Panc1 (cell line): ENCODE measurements around the gene LAMP2. TPM values are rescaled to one million over a fixed set of nuclear protein-coding genes. Genes with fewer than 3 reads are reported as not detected.

Source experiments
- ATAC-seq: fragments of 200-7000 bp; cut with Tn5 transposase; 2 replicates; pipeline ENCODE4 v1.9.1; 2020; ENCODE audit warnings: mild to moderate bottlenecking, moderate library complexity
- BruUV-seq: library from RNA; stranded (reverse); fragments of 400-500 nt; replicated peaks from 2 replicates; lab custom pipeline; 2021; lab: Mats Ljungman, UMichigan
- CTCF ChIA-PET: fragments of 300-600 bp; sonication (Branson Sonifier 250); formaldehyde crosslinking; loops from one replicate; lab custom pipeline; 2022; ENCODE audit warnings: antibody characterized with exemption; lab: Charles Lee
- POLR2A ChIA-PET: fragments of 300-600 bp; sonication (Branson Sonifier 250); formaldehyde crosslinking; loops from one replicate; lab custom pipeline; 2022; ENCODE audit warnings: antibody characterized with exemption; lab: Charles Lee
- DNase-seq: peaks from one replicate; pipeline ENCODE4 v3.0.0-alpha.2; 2010; ENCODE audit warnings: low read depth, low spot score
- H3K27ac ChIP-seq: 2 replicates; pipeline ENCODE4 v1.5.1; 2011; ENCODE audit warnings: mild to moderate bottlenecking, low read length, inconsistent platforms
- H3K27me3 ChIP-seq: fragments of 200-500 bp; sonication (Bioruptor generic); 2 replicates; pipeline ENCODE4 v1.6.0; 2014; ENCODE audit warnings: low read length, inconsistent platforms; ENCODE audit not compliant: control insufficient read depth, insufficient read depth
- H3K36me3 ChIP-seq: fragments of 200-500 bp; sonication (Bioruptor generic); 2 replicates; pipeline ENCODE4 v1.5.1; 2014; ENCODE audit warnings: inconsistent platforms, mild to moderate bottlenecking, low read length, moderate library complexity; ENCODE audit not compliant: control insufficient read depth, insufficient read depth
- H3K4me1 ChIP-seq: 2 replicates; pipeline ENCODE4 v1.5.1; 2011; ENCODE audit warnings: inconsistent platforms, mild to moderate bottlenecking, low read length, moderate library complexity; ENCODE audit not compliant: control insufficient read depth, insufficient read depth
- H3K4me3 ChIP-seq, 2 experiments: 2 replicates each; pipeline ENCODE4 v1.5.1; 2011 to 2012; ENCODE audit warnings: low read depth in 2 of 2, low read length in 2 of 2, mild to moderate bottlenecking in 2 of 2, inconsistent platforms in 1 of 2, moderate library complexity in 1 of 2
- H3K9me3 ChIP-seq: fragments of 200-500 bp; sonication (Bioruptor generic); 2 replicates; pipeline ENCODE4 v1.5.1; 2014; ENCODE audit warnings: low read depth, mild to moderate bottlenecking, inconsistent platforms, low read length, moderate library complexity; ENCODE audit not compliant: control insufficient read depth, insufficient read depth
- POLR2AphosphoS5 ChIP-seq: IDR thresholded peaks from 2 replicates; pipeline ENCODE4 v1.6.1; 2012; ENCODE audit warnings: mild to moderate bottlenecking, low read depth, low read length, moderate library complexity
- REST ChIP-seq, 2 experiments: IDR thresholded peaks; 2 replicates each; pipeline ENCODE4 v1.6.1; 2011 to 2012; ENCODE audit warnings: low read depth in 2 of 2, control low read depth in 1 of 2, low read length in 1 of 2, mild to moderate bottlenecking in 1 of 2, moderate library complexity in 1 of 2; ENCODE audit not compliant: insufficient read depth in 1 of 2
- SIN3A ChIP-seq: IDR thresholded peaks from 2 replicates; pipeline ENCODE4 v1.6.1; 2012; ENCODE audit warnings: low read depth, mild to moderate bottlenecking, low read length, moderate library complexity, borderline replicate concordance; ENCODE audit not compliant: insufficient read depth
- TCF7L2 ChIP-seq: IDR thresholded peaks from 2 replicates; pipeline ENCODE4 v1.6.1; 2011; ENCODE audit warnings: mild to moderate bottlenecking, low read depth, low read length, inconsistent platforms
- in situ Hi-C: cut with HindIII; loops from 2 replicates; pipeline ENCODE4 v1.10.0; 2016; ENCODE audit warnings: low sequenced_read_pairs, low pct_unique_long_range_greater_than_20kb
- intact Hi-C: fragments of 100-400 bp; cut with micrococcal nuclease; formaldehyde crosslinking; loops from one replicate; pipeline ENCODE4 v1.10.0; 2022; ENCODE audit not compliant: unreplicated experiment
- total RNA-seq: library from RNA; stranded (reverse); gene quantifications from one replicate; pipeline ENCODE4 v1.2.1, GENCODE V29; 2021; ENCODE audit not compliant: unreplicated experiment
- TF ChIP-seq, protein P1 (sequence below): fragments of 450-650 bp; IDR thresholded peaks from 2 replicates; pipeline ENCODE4 v1.5.1; 2017; ENCODE audit warnings: mild to moderate bottlenecking

The LAMP2 gene
- total RNA-seq, 1 experiment from 2014 or later, result 243 TPM

GRCh38 chrX:120477453-120477852 lies 8.4 kb upstream of the LAMP2 start:
- in situ Hi-C loops, result no loop called here
- no TSS peak for BruUV-seq

DNA sequence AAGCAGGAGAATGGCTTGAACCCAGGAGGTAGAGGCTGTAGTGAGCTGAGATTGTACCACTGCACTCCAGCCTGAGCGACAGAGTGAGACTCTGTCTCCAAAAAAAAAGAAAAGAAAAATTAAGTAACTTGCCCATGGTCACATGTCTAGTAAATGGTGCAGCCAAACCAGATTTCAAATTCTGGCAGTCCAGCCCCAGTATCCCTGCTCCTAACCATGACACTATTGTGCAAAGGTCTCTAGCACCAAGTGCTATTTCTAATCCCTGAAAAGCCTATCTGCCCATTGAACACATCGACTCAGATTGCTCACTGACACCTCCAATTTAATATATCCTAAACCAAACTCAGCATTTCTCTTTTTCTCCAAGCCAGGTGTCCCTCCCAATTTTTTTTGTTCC lies 7.6 kb upstream of the LAMP2 start:
- TF ChIP-seq TCF7L2 (no peak), POLR2AphosphoS5 (no peak), SIN3A (no peak), REST (IDR thresholded peaks at IDR 0.05; ENCODE audit: insufficient read depth in 1 of 2, low read depth in 2 of 2, low read length in 1 of 2) (no peak)
- TF ChIP-seq, protein P1, sequence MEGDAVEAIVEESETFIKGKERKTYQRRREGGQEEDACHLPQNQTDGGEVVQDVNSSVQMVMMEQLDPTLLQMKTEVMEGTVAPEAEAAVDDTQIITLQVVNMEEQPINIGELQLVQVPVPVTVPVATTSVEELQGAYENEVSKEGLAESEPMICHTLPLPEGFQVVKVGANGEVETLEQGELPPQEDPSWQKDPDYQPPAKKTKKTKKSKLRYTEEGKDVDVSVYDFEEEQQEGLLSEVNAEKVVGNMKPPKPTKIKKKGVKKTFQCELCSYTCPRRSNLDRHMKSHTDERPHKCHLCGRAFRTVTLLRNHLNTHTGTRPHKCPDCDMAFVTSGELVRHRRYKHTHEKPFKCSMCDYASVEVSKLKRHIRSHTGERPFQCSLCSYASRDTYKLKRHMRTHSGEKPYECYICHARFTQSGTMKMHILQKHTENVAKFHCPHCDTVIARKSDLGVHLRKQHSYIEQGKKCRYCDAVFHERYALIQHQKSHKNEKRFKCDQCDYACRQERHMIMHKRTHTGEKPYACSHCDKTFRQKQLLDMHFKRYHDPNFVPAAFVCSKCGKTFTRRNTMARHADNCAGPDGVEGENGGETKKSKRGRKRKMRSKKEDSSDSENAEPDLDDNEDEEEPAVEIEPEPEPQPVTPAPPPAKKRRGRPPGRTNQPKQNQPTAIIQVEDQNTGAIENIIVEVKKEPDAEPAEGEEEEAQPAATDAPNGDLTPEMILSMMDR, result no peak
- BruUV-seq, result no TSS peak
- intact Hi-C loops, result no loop called here
- DNase-seq (no peak), ATAC-seq (no peak)
- ChIA-PET POLR2A (interaction anchor here (0.6 kb wide), 1 partner anchor 242 kb away, joined by 4 read pairs; no protein-coding TSS in a partner anchor), CTCF (no interaction called here)
- H3K27me3 ChIP-seq, result no peaks in the 10 kb centered on the region
- no peak overlapping the region for H3K4me3 ChIP-seq
- no peak overlapping the region for H3K27ac ChIP-seq
- in situ Hi-C loops, result no loop called here
- H3K4me1 ChIP-seq, result no peaks in the 10 kb centered on the region
- no peaks in the 10 kb centered on the region for H3K36me3 ChIP-seq
- no peaks in the 10 kb centered on the region for H3K9me3 ChIP-seq

More at GRCh38 chrX:120477453-120477852, 8.4 kb upstream of the LAMP2 start:
- no peak for DNase-seq
- no peak overlapping the region for H3K27ac ChIP-seq
- H3K9me3 ChIP-seq, result no peaks in the 10 kb centered on the region
- H3K36me3 ChIP-seq, result no peaks in the 10 kb centered on the region
- POLR2A ChIA-PET, result interaction anchor here (0.6 kb wide), 1 partner anchor 241 kb away, joined by 4 read pairs; no protein-coding TSS in a partner anchor
- TF ChIP-seq, protein P1, result no peak
- TF ChIP-seq TCF7L2 (no peak), SIN3A (no peak), REST (IDR thresholded peaks at IDR 0.05; ENCODE audit: insufficient read depth in 1 of 2, low read depth in 2 of 2, low read length in 1 of 2) (no peak), POLR2AphosphoS5 (no peak)
- H3K27me3 ChIP-seq, result no peaks in the 10 kb centered on the region
- no peaks in the 10 kb centered on the region for H3K4me1 ChIP-seq
- ATAC-seq, result no peak
- intact Hi-C loops, result no loop called here
- CTCF ChIA-PET, result no interaction called here
- no peak overlapping the region for H3K4me3 ChIP-seq
